IPS DF 4.7 (cell line): Measurements from ENCODE around the gene ZBTB44.

Experiments used
- DNase-seq: peaks from one replicate; pipeline ENCODE4 v3.0.0-alpha.2; 2013; ENCODE audit warnings: low spot score; ENCODE audit errors: extremely low read depth

The ZBTB44 gene

DNA sequence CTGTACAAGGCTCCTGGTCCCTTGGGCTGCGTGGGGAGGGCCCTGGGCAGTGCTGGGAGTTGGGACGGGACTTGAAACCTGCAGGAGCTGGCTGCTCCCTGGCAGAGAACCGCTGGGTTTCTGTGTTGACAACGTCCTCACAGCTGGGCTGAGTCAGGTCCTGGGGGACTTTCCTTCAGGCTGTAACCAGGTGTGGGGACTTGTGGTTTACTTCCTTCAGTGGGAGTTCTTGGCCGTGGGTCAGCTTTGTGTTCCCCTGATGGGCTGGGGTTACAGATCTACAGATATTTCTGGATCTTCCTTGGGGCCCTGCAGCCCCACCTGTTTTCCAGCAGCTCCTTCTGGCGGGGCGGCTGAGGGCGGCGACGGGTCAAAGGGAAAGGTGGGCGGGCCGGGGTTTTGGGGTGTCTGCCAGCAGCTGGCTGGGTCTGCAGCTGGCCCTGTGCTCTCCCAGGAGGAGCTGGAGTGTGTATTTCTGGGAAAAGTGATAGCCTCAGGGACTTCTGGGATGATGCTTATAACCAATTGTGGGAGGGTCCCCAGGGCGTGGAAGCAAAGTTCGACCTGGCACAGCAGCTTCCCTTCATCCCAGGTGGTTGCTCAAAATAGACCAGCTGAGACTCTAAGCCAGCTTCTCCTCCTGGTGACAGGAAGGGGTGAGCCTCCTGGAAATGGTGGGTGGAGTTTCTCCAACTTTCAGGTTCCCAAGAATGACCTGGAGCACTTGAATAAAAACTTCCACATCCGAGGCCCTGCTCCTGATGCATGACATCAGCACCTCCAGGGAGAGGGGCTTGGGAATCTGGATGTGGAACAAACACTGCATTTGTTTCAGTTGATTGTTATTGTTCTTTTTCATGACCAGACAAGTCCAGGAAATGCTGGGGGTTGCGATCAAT lies 136.0 kb downstream of the ZBTB44 start:
- DNase-seq = no peak

DNA sequence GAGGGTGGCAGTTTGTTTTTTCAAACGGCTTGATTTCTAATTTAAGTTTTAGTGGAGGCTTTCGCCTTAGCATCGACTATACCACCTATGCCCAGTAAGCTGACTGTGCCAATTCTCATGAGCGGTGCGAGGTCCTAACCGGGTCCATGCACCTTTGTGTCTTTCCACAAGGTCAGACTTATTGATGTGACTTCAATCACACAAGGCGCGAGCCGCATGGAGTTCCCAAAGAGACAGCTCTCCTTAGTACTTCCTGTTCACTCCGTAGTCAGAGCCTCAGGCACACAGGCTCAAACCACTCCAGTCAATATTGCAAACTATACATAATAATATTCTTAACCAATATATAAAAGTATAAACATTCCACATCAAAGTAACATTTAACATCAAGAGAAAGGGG lies 136.9 kb downstream of the ZBTB44 start:
- no peak for DNase-seq
